Erythroblast (primary cell): ENCODE data around the gene ARAF.

Experiments
- GATA1 ChIP-seq: IDR thresholded peaks from 2 replicates; pipeline ENCODE4 v1.6.1; 2011; ENCODE audit warnings: low read depth, mild to moderate bottlenecking, control low read depth, low read length, moderate library complexity
- POLR2A ChIP-seq: IDR thresholded peaks from 2 replicates; pipeline ENCODE4 v1.6.1; 2011; ENCODE audit warnings: mild to moderate bottlenecking, low read length

DNA sequence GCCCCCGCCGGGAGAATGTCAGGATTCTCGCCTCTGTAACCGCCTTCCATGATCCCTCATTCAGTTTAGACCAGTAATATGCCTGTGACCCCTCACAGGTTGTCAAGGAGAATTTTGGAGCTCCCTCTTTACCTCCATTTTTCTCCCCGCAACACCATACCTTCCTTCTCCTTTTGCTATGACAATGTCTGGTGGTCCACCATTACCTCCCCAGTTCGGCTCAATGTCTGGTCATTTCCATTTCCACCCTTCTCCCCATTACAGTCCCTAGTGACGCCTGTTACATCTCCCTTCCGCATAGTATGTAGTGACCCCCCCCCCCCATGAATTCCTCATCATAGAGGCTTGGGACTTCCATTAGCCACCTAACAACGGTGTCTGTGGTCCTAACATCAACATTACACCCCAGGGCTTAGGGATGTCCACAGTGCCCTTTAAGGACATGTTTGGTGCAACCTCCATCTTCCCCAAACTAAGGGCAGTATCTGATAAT lies 700 bp downstream of the ARAF start:
- TF ChIP-seq POLR2A = peak; percentile 49
- TF ChIP-seq GATA1 = no peak
